ENCODE measurements around the gene SLCO2B1. TPM values are rescaled to one million over a fixed set of nuclear protein-coding genes. Genes with fewer than 3 reads are reported as not detected.

Gene SLCO2B1
- total RNA-seq, 1 donor from 2014 or later: 14.3 TPM

GRCh38 chr11:75142714-75143419 lies 8.0 kb upstream of the SLCO2B1 start:
- intact Hi-C loops (cut with DNase I): loop anchor here (10.0 kb wide), 1 partner anchor 218 kb away; no protein-coding TSS in a partner anchor
- peak; percentile 87 for DNase-seq (ENCODE audit: low spot score)

- DNase-seq (ENCODE audit: low spot score): no peak
- intact Hi-C loops (cut with DNase I): loop anchor here (10.0 kb wide), 1 partner anchor 219 kb away; no protein-coding TSS in a partner anchor
Measured at GRCh38 chr11:75143420-75143731, 7.5 kb upstream of the SLCO2B1 start.

- intact Hi-C loops (cut with DNase I): loop anchor here (2.0 to 10.0 kb wide), 3 partner anchors 96 to 220 kb away; partner anchors contain the start of gene TPBGL
- peak; percentile 44 for DNase-seq (ENCODE audit: low spot score)
Measured at GRCh38 chr11:75144716-75145014, 6.2 kb upstream of the SLCO2B1 start.

GRCh38 chr11:75145196-75145971 lies 5.5 kb upstream of the SLCO2B1 start:
- DNase-seq (ENCODE audit: low spot score): peak; percentile 46
- intact Hi-C loops (cut with DNase I): loop anchor here (2.0 to 10.0 kb wide), 3 partner anchors 95 to 221 kb away; partner anchors contain the start of gene TPBGL

GRCh38 chr11:75145972-75146519 lies 4.9 kb upstream of the SLCO2B1 start:
- intact Hi-C loops (cut with DNase I): loop anchor here (2.0 to 10.0 kb wide), 3 partner anchors 95 to 221 kb away; partner anchors contain the start of gene TPBGL

GRCh38 chr11:75146711-75147110 lies 4.2 kb upstream of the SLCO2B1 start:
- intact Hi-C loops (cut with DNase I): loop anchor here (10.0 kb wide), 1 partner anchor 222 kb away; no protein-coding TSS in a partner anchor
- DNase-seq (ENCODE audit: low spot score): peak; percentile 62

More at GRCh38 chr11:75145972-75146519, 4.9 kb upstream of the SLCO2B1 start:
- no peak for DNase-seq (ENCODE audit: low spot score)

- DNase-seq (ENCODE audit: low spot score): peak; percentile 75
- intact Hi-C loops (cut with DNase I): loop anchor here (10.0 kb wide), 1 partner anchor 223 kb away; no protein-coding TSS in a partner anchor
Measured at GRCh38 chr11:75147191-75147874, 3.6 kb upstream of the SLCO2B1 start.

GRCh38 chr11:75147875-75148263 lies 3.0 kb upstream of the SLCO2B1 start:
- no peak for DNase-seq (ENCODE audit: low spot score)
- intact Hi-C loops (cut with DNase I): loop anchor here (10.0 kb wide), 1 partner anchor 223 kb away; no protein-coding TSS in a partner anchor

- no peak for DNase-seq (ENCODE audit: low spot score)
- intact Hi-C loops (cut with DNase I): loop anchor here (10.0 kb wide), 1 partner anchor 224 kb away; no protein-coding TSS in a partner anchor
Measured at GRCh38 chr11:75148436-75148983, 2.4 kb upstream of the SLCO2B1 start.

GRCh38 chr11:75149766-75150465 lies 991 bp upstream of the SLCO2B1 start:
- intact Hi-C loops (cut with DNase I): loop anchor here (10.0 kb wide), 1 partner anchor 225 kb away; no protein-coding TSS in a partner anchor
- DNase-seq (ENCODE audit: low spot score): no peak

- DNase-seq (ENCODE audit: low spot score): no peak
- intact Hi-C loops (cut with DNase I): no loop called here
Measured at GRCh38 chr11:75151346-75152047, 590 bp downstream of the SLCO2B1 start.

- DNase-seq (ENCODE audit: low spot score): no peak
- intact Hi-C loops (cut with DNase I): no loop called here
Measured at GRCh38 chr11:75152090-75152489, 1.2 kb downstream of the SLCO2B1 start.

- no peak for DNase-seq (ENCODE audit: low spot score)
- intact Hi-C loops (cut with DNase I): no loop called here
Measured at GRCh38 chr11:75152651-75153427, 1.9 kb downstream of the SLCO2B1 start.

GRCh38 chr11:75154646-75155569 lies 4.0 kb downstream of the SLCO2B1 start:
- DNase-seq (ENCODE audit: low spot score): no peak

GRCh38 chr11:75155570-75156422 lies 4.9 kb downstream of the SLCO2B1 start:
- intact Hi-C loops (cut with DNase I): no loop called here
- DNase-seq (ENCODE audit: low spot score): no peak

More at GRCh38 chr11:75154646-75155569, 4.0 kb downstream of the SLCO2B1 start:
- intact Hi-C loops (cut with DNase I): no loop called here
